Stomach (tissue), 4 donors: ENCODE data around the gene STAC3.

ENCODE experiments used
- EP300 ChIP-seq: sonication (generic); formaldehyde crosslinking; IDR thresholded peaks from one replicate; pipeline ENCODE4 v1.6.1; 2017; ENCODE audit warnings: antibody characterized with exemption
- POLR2A ChIP-seq, 4 donors: fragments of 450-650 bp; IDR thresholded peaks; one replicate each; pipeline ENCODE4 v1.6.1; 2016; ENCODE audit warnings: antibody characterized with exemption in 4 of 4, control low read depth in 2 of 4, mild to moderate bottlenecking in 1 of 4, moderate library complexity in 1 of 4
- POLR2AphosphoS5 ChIP-seq, 3 donors: sonication (generic); formaldehyde crosslinking; IDR thresholded peaks; one replicate each; pipeline ENCODE4 v1.6.1; 2016; ENCODE audit warnings: antibody characterized with exemption in 3 of 3
- TF ChIP-seq, protein P1 (sequence below), 7 experiments: fragments of 450-650 bp in 4 of 7; fragments of 200-600 bp in 3 of 7; sonication (generic) in 3 of 7; IDR thresholded peaks; one replicate each; pipeline ENCODE4 v1.5.1; 2016 to 2019; ENCODE audit warnings: antibody characterized with exemption in 7 of 7, control low read depth in 2 of 7, mild to moderate bottlenecking in 1 of 7

DNA sequence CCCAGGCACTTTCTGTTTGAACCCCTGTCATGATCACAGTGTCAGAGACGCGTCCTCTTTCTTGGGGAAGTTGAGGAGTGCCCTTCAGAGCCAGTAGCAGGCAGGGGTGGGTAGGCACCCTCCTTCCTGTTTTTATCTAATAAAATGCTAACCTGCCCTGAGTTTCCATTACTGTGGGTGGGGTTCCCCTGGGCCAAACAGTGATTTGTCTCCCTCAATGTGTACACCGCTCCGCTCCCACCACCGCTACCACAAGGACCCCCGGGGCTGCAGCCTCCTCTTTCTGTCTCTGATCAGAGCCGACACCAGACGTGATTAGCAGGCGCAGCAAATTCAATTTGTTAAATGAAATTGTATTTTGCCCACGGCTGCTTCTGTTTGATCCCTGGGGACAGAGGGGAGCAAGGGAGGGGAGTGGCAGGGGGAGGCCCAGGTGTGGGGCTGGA is 16.4 kb downstream of the STAC3 start:
- TF ChIP-seq, protein P1, sequence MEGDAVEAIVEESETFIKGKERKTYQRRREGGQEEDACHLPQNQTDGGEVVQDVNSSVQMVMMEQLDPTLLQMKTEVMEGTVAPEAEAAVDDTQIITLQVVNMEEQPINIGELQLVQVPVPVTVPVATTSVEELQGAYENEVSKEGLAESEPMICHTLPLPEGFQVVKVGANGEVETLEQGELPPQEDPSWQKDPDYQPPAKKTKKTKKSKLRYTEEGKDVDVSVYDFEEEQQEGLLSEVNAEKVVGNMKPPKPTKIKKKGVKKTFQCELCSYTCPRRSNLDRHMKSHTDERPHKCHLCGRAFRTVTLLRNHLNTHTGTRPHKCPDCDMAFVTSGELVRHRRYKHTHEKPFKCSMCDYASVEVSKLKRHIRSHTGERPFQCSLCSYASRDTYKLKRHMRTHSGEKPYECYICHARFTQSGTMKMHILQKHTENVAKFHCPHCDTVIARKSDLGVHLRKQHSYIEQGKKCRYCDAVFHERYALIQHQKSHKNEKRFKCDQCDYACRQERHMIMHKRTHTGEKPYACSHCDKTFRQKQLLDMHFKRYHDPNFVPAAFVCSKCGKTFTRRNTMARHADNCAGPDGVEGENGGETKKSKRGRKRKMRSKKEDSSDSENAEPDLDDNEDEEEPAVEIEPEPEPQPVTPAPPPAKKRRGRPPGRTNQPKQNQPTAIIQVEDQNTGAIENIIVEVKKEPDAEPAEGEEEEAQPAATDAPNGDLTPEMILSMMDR (IDR thresholded peaks at IDR 0.05) = no peak
- TF ChIP-seq POLR2AphosphoS5 (IDR thresholded peaks at IDR 0.05) = no peak
- no peak for TF ChIP-seq EP300
- no peak for TF ChIP-seq POLR2A (IDR thresholded peaks at IDR 0.05)
